IPS-20b (cell line): Measurements from ENCODE around the gene RPRD1A.
"Not testable (repeated sequence)": the region's sequence is repeated elsewhere in the genome, so short reads cannot be mapped to it uniquely, and the experiment has no call there.

Experiments used
- H3K27ac ChIP-seq: one replicate; pipeline ENCODE4 v1.5.1; 2013; ENCODE audit warnings: low read length
- H3K27me3 ChIP-seq: 2 replicates; pipeline ENCODE4 v1.6.1; 2013; ENCODE audit warnings: mild to moderate bottlenecking, low read length, inconsistent platforms; ENCODE audit not compliant: insufficient read depth
- H3K36me3 ChIP-seq: 2 replicates; pipeline ENCODE4 v1.6.1; 2013; ENCODE audit warnings: low read depth, mild to moderate bottlenecking, inconsistent platforms, low read length, moderate library complexity; ENCODE audit not compliant: insufficient read depth
- H3K4me1 ChIP-seq: 2 replicates; pipeline ENCODE4 v1.6.1; 2013; ENCODE audit warnings: mild to moderate bottlenecking, control low read depth, inconsistent platforms, low read length, moderate library complexity; ENCODE audit not compliant: insufficient read depth
- H3K4me3 ChIP-seq: 2 replicates; pipeline ENCODE4 v1.5.1; 2013; ENCODE audit warnings: mild to moderate bottlenecking, low read length, inconsistent platforms
- H3K9ac ChIP-seq: 2 replicates; pipeline ENCODE4 v1.6.1; 2013; ENCODE audit warnings: low read depth, mild to moderate bottlenecking, inconsistent platforms, low read length, moderate library complexity
- H3K9me3 ChIP-seq: 2 replicates; pipeline ENCODE4 v1.6.1; 2013; ENCODE audit warnings: mild to moderate bottlenecking, low read depth, low read length, inconsistent platforms; ENCODE audit not compliant: insufficient read depth

RPRD1A gene

GRCh38 chr18:36096955-36097354 lies 29.6 kb upstream of the RPRD1A start:
- Histone ChIP-seq H3K27ac (no peak overlapping the region), H3K4me3 (no peak overlapping the region), H3K9me3 (peaks cover 5% of the 10 kb centered on the region; the same call in 1 of the 2 replicates), H3K27me3 (no peaks in the 10 kb centered on the region), H3K36me3 (no peaks in the 10 kb centered on the region), H3K9ac (no peak overlapping the region), H3K4me1 (no peaks in the 10 kb centered on the region)

- Histone ChIP-seq H3K9ac (no peak overlapping the region), H3K4me3 (no peak overlapping the region), H3K4me1 (no peaks in the 10 kb centered on the region), H3K27me3 (no peaks in the 10 kb centered on the region), H3K27ac (no peak overlapping the region), H3K9me3 (no peaks in the 10 kb centered on the region), H3K36me3 (no peaks in the 10 kb centered on the region)
These were observed 28.7 kb upstream of the RPRD1A start for GRCh38 chr18:36095936-36096519.

GRCh38 chr18:36094431-36094830 lies 27.1 kb upstream of the RPRD1A start:
- no peak overlapping the region for H3K9ac ChIP-seq
- H3K9me3 ChIP-seq, result no peaks in the 10 kb centered on the region
- H3K36me3 ChIP-seq, result no peaks in the 10 kb centered on the region
- H3K4me3 ChIP-seq, result no peak overlapping the region
- no peak overlapping the region for H3K27ac ChIP-seq
- no peaks in the 10 kb centered on the region for H3K27me3 ChIP-seq
- H3K4me1 ChIP-seq, result no peaks in the 10 kb centered on the region

GRCh38 chr18:36092116-36092515 lies 24.8 kb upstream of the RPRD1A start:
- H3K4me1 ChIP-seq, H3K27me3 ChIP-seq, H3K9me3 ChIP-seq, H3K4me3 ChIP-seq, H3K9ac ChIP-seq, H3K36me3 ChIP-seq, H3K27ac ChIP-seq: not testable (repeated sequence)

GRCh38 chr18:36089001-36089400 lies 21.6 kb upstream of the RPRD1A start:
- H3K27ac ChIP-seq, result no peak overlapping the region
- H3K36me3 ChIP-seq, result no peaks in the 10 kb centered on the region
- no peaks in the 10 kb centered on the region for H3K9me3 ChIP-seq

GRCh38 chr18:36088256-36088655 lies 20.9 kb upstream of the RPRD1A start:
- no peak overlapping the region for H3K9ac ChIP-seq
- no peaks in the 10 kb centered on the region for H3K27me3 ChIP-seq
- H3K4me3 ChIP-seq, result no peak overlapping the region
- no peaks in the 10 kb centered on the region for H3K4me1 ChIP-seq
- no peaks in the 10 kb centered on the region for H3K9me3 ChIP-seq
- H3K27ac ChIP-seq, result no peak overlapping the region
- H3K36me3 ChIP-seq, result no peaks in the 10 kb centered on the region

More at GRCh38 chr18:36089001-36089400, 21.6 kb upstream of the RPRD1A start:
- H3K27me3 ChIP-seq, result no peaks in the 10 kb centered on the region
- no peaks in the 10 kb centered on the region for H3K4me1 ChIP-seq
- no peak overlapping the region for H3K4me3 ChIP-seq
- no peak overlapping the region for H3K9ac ChIP-seq

GRCh38 chr18:36086186-36086585 lies 18.8 kb upstream of the RPRD1A start:
- Histone ChIP-seq H3K4me3 (no peak overlapping the region), H3K4me1 (no peaks in the 10 kb centered on the region), H3K9me3 (no peaks in the 10 kb centered on the region), H3K27ac (no peak overlapping the region), H3K36me3 (no peaks in the 10 kb centered on the region), H3K27me3 (no peaks in the 10 kb centered on the region), H3K9ac (no peak overlapping the region)

- Histone ChIP-seq H3K9ac (no peak overlapping the region), H3K9me3 (peaks cover 3% of the 10 kb centered on the region), H3K27me3 (no peaks in the 10 kb centered on the region), H3K4me1 (no peaks in the 10 kb centered on the region), H3K27ac (no peak overlapping the region), H3K4me3 (no peak overlapping the region), H3K36me3 (no peaks in the 10 kb centered on the region)
These were observed 17.8 kb upstream of the RPRD1A start for GRCh38 chr18:36085195-36085594.

- Histone ChIP-seq H3K27ac (no peak overlapping the region), H3K4me1 (no peaks in the 10 kb centered on the region), H3K9me3 (peaks cover 14% of the 10 kb centered on the region), H3K9ac (no peak overlapping the region), H3K4me3 (no peak overlapping the region), H3K36me3 (no peaks in the 10 kb centered on the region), H3K27me3 (no peaks in the 10 kb centered on the region)
These were observed 16.4 kb upstream of the RPRD1A start for GRCh38 chr18:36083729-36084128.

GRCh38 chr18:36081118-36081517 lies 13.8 kb upstream of the RPRD1A start:
- H3K27me3 ChIP-seq, H3K4me3 ChIP-seq, H3K36me3 ChIP-seq, H3K9ac ChIP-seq, H3K4me1 ChIP-seq, H3K27ac ChIP-seq: not testable (repeated sequence)
- H3K9me3 ChIP-seq, result peaks cover 16% of the 10 kb centered on the region

GRCh38 chr18:36078751-36079529 lies 11.6 kb upstream of the RPRD1A start:
- Histone ChIP-seq H3K27me3 (no peaks in the 10 kb centered on the region), H3K9ac (no peak overlapping the region), H3K4me3 (no peak overlapping the region), H3K27ac (no peak overlapping the region), H3K9me3 (peaks cover 16% of the 10 kb centered on the region), H3K36me3 (no peaks in the 10 kb centered on the region), H3K4me1 (no peaks in the 10 kb centered on the region)

GRCh38 chr18:36077764-36078163 lies 10.4 kb upstream of the RPRD1A start:
- H3K36me3 ChIP-seq, H3K27ac ChIP-seq, H3K27me3 ChIP-seq, H3K4me3 ChIP-seq, H3K4me1 ChIP-seq, H3K9ac ChIP-seq: not testable (repeated sequence)
- H3K9me3 ChIP-seq, result peaks cover 16% of the 10 kb centered on the region
